SH-SY5Y (cell line): ENCODE measurements around the gene GGT6.

ENCODE experiments used
- GATA2 ChIP-seq: IDR thresholded peaks from 2 replicates; pipeline ENCODE4 v1.6.1; 2011; ENCODE audit warnings: mild to moderate bottlenecking, low read depth, low read length
- GATA3 ChIP-seq: IDR thresholded peaks from 2 replicates; pipeline ENCODE4 v1.6.1; 2011; ENCODE audit warnings: low read depth, mild to moderate bottlenecking, low read length, moderate library complexity

- TF ChIP-seq GATA2, result no peak
- no peak for TF ChIP-seq GATA3
Observed at GRCh38 chr17:4541328-4542002, 18.9 kb downstream of the GGT6 start.
